IMR-90 (cell line): ENCODE measurements around the gene NCAPG2. TPM values are rescaled to one million over a fixed set of nuclear protein-coding genes. Genes with fewer than 3 reads are reported as not detected.
"Not testable (repeated sequence)": the region's sequence is repeated elsewhere in the genome, so short reads cannot be mapped to it uniquely, and the experiment has no call there.

Source experiments
- ATAC-seq: fragments of 200-7000 bp; cut with Tn5 transposase; 2 replicates; pipeline ENCODE4 v1.9.1; 2020; ENCODE audit warnings: low read depth, mild to moderate bottlenecking, moderate library complexity
- BruUV-seq: library from RNA; stranded (reverse); fragments of 400-500 nt; replicated peaks from 2 replicates; lab custom pipeline; 2021; lab: Mats Ljungman, UMichigan
- CTCF ChIA-PET: fragments of 300-600 bp; formaldehyde crosslinking; extraction: SDS; loops from one replicate; lab custom pipeline; 2021; ENCODE audit warnings: antibody characterized with exemption; lab: Yijun Ruan, JAX
- POLR2A ChIA-PET: fragments of 300-600 bp; sonication (Branson Sonifier 250); formaldehyde crosslinking; loops from one replicate; lab custom pipeline; 2022; ENCODE audit warnings: antibody characterized with exemption; ENCODE audit not compliant: unreplicated experiment; lab: Charles Lee
- DNase-seq: peaks from one replicate; pipeline ENCODE4 v3.0.0; 2013
- H2AFZ ChIP-seq: replicated peaks from 2 replicates; pipeline ENCODE3; 2013; ENCODE audit warnings: low read length, mild to moderate bottlenecking; ENCODE audit not compliant: poor library complexity
- H2AK5ac ChIP-seq: 2 replicates; pipeline ENCODE4 v1.6.1; 2013; ENCODE audit warnings: low read depth, low read length, inconsistent platforms
- H2AK9ac ChIP-seq: replicated peaks from 2 replicates; pipeline ENCODE3; 2013; ENCODE audit warnings: mild to moderate bottlenecking, low read depth, low read length, moderate library complexity; ENCODE audit not compliant: poor library complexity
- H2BK120ac ChIP-seq: 2 replicates; pipeline ENCODE4 v1.6.1; 2013; ENCODE audit warnings: low read depth, low read length, inconsistent platforms
- H2BK15ac ChIP-seq: 3 replicates; pipeline ENCODE4 v1.6.1; 2013; ENCODE audit warnings: low read depth, low read length, inconsistent platforms
- H2BK20ac ChIP-seq: 2 replicates; pipeline ENCODE4 v1.6.1; 2013; ENCODE audit warnings: low read depth, mild to moderate bottlenecking, inconsistent platforms, low read length, moderate library complexity
- H2BK5ac ChIP-seq: 2 replicates; pipeline ENCODE4 v1.6.1; 2013; ENCODE audit warnings: mild to moderate bottlenecking, low read depth, low read length, inconsistent platforms; ENCODE audit not compliant: poor library complexity, severe bottlenecking
- H3K14ac ChIP-seq: replicated peaks from 2 replicates; pipeline ENCODE4 v1.6.1; 2013; ENCODE audit warnings: low read depth, low read length, inconsistent platforms
- H3K18ac ChIP-seq: 2 replicates; pipeline ENCODE4 v1.6.1; 2013; ENCODE audit warnings: low read depth, low read length, control low read depth
- H3K23ac ChIP-seq: 2 replicates; pipeline ENCODE4 v1.6.1; 2013; ENCODE audit warnings: low read depth, low read length, inconsistent platforms
- H3K27ac ChIP-seq: 2 replicates; pipeline ENCODE4 v1.5.1; 2013; ENCODE audit warnings: mild to moderate bottlenecking, control low read depth, low read length; ENCODE audit not compliant: insufficient read depth
- H3K27me3 ChIP-seq: 2 replicates; pipeline ENCODE4 v1.6.1; 2013; ENCODE audit warnings: low read length; ENCODE audit not compliant: control insufficient read depth, insufficient read depth
- H3K36me3 ChIP-seq: 2 replicates; pipeline ENCODE4 v1.6.1; 2013; ENCODE audit warnings: low read length, mixed read lengths; ENCODE audit not compliant: control insufficient read depth, insufficient read depth
- H3K4ac ChIP-seq: 2 replicates; pipeline ENCODE4 v1.6.1; 2013; ENCODE audit warnings: low read depth, low read length, inconsistent platforms
- H3K4me1 ChIP-seq: 2 replicates; pipeline ENCODE4 v1.6.1; 2013; ENCODE audit warnings: low read length, mixed read lengths; ENCODE audit not compliant: control insufficient read depth, insufficient read depth
- H3K4me2 ChIP-seq: 2 replicates; pipeline ENCODE4 v1.6.1; 2013; ENCODE audit warnings: low read depth, mild to moderate bottlenecking, control low read depth, low read length, moderate library complexity
- H3K4me3 ChIP-seq: 2 replicates; pipeline ENCODE4 v1.5.1; 2013; ENCODE audit warnings: low read depth, mild to moderate bottlenecking, control low read depth, low read length, moderate library complexity; ENCODE audit not compliant: insufficient read depth
- H3K56ac ChIP-seq: 2 replicates; pipeline ENCODE4 v1.6.1; 2013; ENCODE audit warnings: low read length, inconsistent platforms; ENCODE audit not compliant: insufficient read depth; ENCODE audit errors: extremely low read depth
- H3K79me1 ChIP-seq, 2 experiments: 2 replicates each; pipeline ENCODE4 v1.6.1; 2013; ENCODE audit warnings: low read length in 2 of 2, inconsistent platforms in 1 of 2, low read depth in 1 of 2
- H3K9ac ChIP-seq: 2 replicates; pipeline ENCODE4 v1.6.1; 2013; ENCODE audit warnings: low read depth, low read length, control low read depth
- H3K9me1 ChIP-seq: 2 replicates; pipeline ENCODE4 v1.6.1; 2013; ENCODE audit warnings: low read length, inconsistent platforms; ENCODE audit not compliant: insufficient read depth
- H3K9me3 ChIP-seq: 2 replicates; pipeline ENCODE4 v1.6.1; 2013; ENCODE audit warnings: low read length; ENCODE audit not compliant: control insufficient read depth, insufficient read depth
- H4K20me1 ChIP-seq: 2 replicates; pipeline ENCODE4 v1.6.1; 2013; ENCODE audit warnings: low read length, inconsistent platforms; ENCODE audit not compliant: insufficient read depth
- H4K5ac ChIP-seq: 2 replicates; pipeline ENCODE4 v1.6.1; 2013; ENCODE audit warnings: mild to moderate bottlenecking, low read depth, low read length, control low read depth
- H4K8ac ChIP-seq, 2 experiments: 2 replicates each; pipeline ENCODE4 v1.6.1; 2013; ENCODE audit warnings: low read depth in 2 of 2, low read length in 2 of 2, control low read depth in 1 of 2, inconsistent platforms in 1 of 2
- H4K91ac ChIP-seq: 2 replicates; pipeline ENCODE4 v1.6.1; 2013; ENCODE audit warnings: low read depth, low read length, inconsistent platforms; ENCODE audit not compliant: insufficient read depth
- CEBPB ChIP-seq: IDR thresholded peaks from 2 replicates; pipeline ENCODE4 v1.6.1; 2012; ENCODE audit warnings: low read depth, low read length, improper control_type of control experiment
- FOS ChIP-seq: fragments of 150-350 bp; IDR thresholded peaks from 2 replicates; pipeline ENCODE4 v1.6.1; 2016; ENCODE audit warnings: low read depth, low read length
- NFE2L2 ChIP-seq: fragments of 150-350 bp; IDR thresholded peaks from 2 replicates; pipeline ENCODE4 v1.6.1; 2016; ENCODE audit warnings: low read depth, mild to moderate bottlenecking, low read length
- WGBS, 2 experiments: methylation state at CpG; one replicate each; pipeline versions ENCODE4 v1.1.5 to v1.1.7; 2013; ENCODE audit warnings: missing lambda C conversion rate in 2 of 2; ENCODE audit not compliant: insufficient read length in 1 of 2; ENCODE audit errors: extremely low coverage in 2 of 2; 5-methylcytosine and 5-hydroxymethylcytosine counted together
- dilution Hi-C: fragments of 300-500 bp; cut with HindIII; formaldehyde crosslinking; loops from one replicate; pipeline ENCODE4 v1.14.3; 2018; ENCODE audit warnings: low sequenced_read_pairs; ENCODE audit not compliant: unreplicated experiment
- in situ Hi-C: fragments of 300-500 bp; cut with MboI; formaldehyde crosslinking; loops from 3 replicates; pipeline ENCODE4 v1.14.3; 2019; ENCODE audit warnings: low sequenced_read_pairs, inconsistent platforms, mixed read lengths
- intact Hi-C: fragments of 100-400 bp; cut with micrococcal nuclease; formaldehyde crosslinking; loops from 2 replicates; pipeline ENCODE4 v1.10.0; 2022
- polyA plus RNA-seq, 3 experiments: library from polyadenylated mRNA; depleted of rRNA; stranded (reverse); fragments of >200 nt; gene quantifications; 2 replicates each; pipeline ENCODE4 v1.2.3, GENCODE V29; 2012; ENCODE audit warnings: low replicate concordance in 1 of 3
- total RNA-seq: library from RNA; depleted of rRNA; stranded (reverse); fragments of >200 nt; gene quantifications from 2 replicates; pipeline ENCODE4 v1.2.3, GENCODE V29; 2012

The NCAPG2 gene
- total and polyA plus RNA-seq, 2 of the 4 experiments (the other 2 are of a cell fraction): 25.6 to 25.8 TPM

DNA sequence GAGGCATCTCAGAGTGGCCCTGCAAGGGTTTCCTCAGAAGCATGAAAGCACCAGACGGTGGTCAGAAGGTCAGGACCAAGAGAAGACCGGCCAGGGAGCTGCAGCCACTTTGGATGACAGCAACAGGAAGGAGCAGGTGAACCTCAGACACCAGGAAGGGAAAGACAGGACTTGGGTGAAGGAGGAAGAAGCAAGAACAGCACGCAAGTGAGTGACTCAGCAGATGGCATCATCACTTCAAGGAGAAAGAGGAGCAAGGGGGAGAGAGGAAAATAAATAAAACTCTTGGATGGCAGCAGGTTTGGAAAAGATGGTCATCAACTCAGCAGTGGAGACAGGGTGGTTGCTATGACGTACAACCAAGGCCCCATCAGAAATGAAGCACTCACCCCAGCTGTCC is 31.6 kb downstream of the NCAPG2 start:
- Histone ChIP-seq H4K91ac (no peak overlapping the region), H2AK9ac (no peak overlapping the region), H3K4ac (no peak overlapping the region), H2AK5ac (no peak overlapping the region), H3K9me1 (peaks cover 5% of the 10 kb centered on the region; the same call in 1 of the 2 replicates), H2AFZ (no peak overlapping the region), H4K20me1 (no peaks in the 10 kb centered on the region), H3K14ac (no peak overlapping the region), H3K56ac (no peak overlapping the region), H3K4me2 (no peak overlapping the region), H2BK20ac (no peak overlapping the region), H2BK15ac (no peak overlapping the region), H3K79me1 (peaks cover 15 to 25% of the 10 kb centered on the region in 2 experiments; a peak in 3 of 4 replicates), H4K5ac (no peak overlapping the region), H4K8ac (no peak overlapping the region), H3K9ac (no peak overlapping the region), H3K18ac (no peak overlapping the region), H2BK120ac (no peak overlapping the region), H3K27ac (no peak overlapping the region), H3K23ac (no peak overlapping the region), H3K9me3 (no peaks in the 10 kb centered on the region), H3K4me3 (no peak overlapping the region), H3K4me1 (peaks cover 6% of the 10 kb centered on the region; the same call in 1 of the 2 replicates), H2BK5ac (no peak overlapping the region), H3K36me3 (peaks cover 6% of the 10 kb centered on the region), H3K27me3 (no peaks in the 10 kb centered on the region)
- intact Hi-C loops: no loop called here
- ChIA-PET CTCF (no interaction called here), POLR2A (no interaction called here)
- peak; percentile 62 for DNase-seq
- ATAC-seq: peak; percentile 49
- in situ Hi-C loops: no loop called here
- BruUV-seq: no TSS peak
- dilution Hi-C loops: no loop called here
- WGBS, 2 experiments: no CpG with 5 or more reads among the region's 4 CpGs
- TF ChIP-seq NFE2L2: peak; percentile 65; the same call in 1 of the 2 replicates
- no peak for TF ChIP-seq FOS
- peak; percentile 29 for TF ChIP-seq CEBPB

GRCh38 chr7:158668086-158668485 is 36.5 kb downstream of the NCAPG2 start:
- in situ Hi-C loops, CTCF ChIA-PET: not testable (repeated sequence)

More at GRCh38 chr7:158668086-158668485, 36.5 kb downstream of the NCAPG2 start:
- ATAC-seq, H2BK20ac ChIP-seq, H2AK5ac ChIP-seq, H4K20me1 ChIP-seq, H3K27me3 ChIP-seq, H4K8ac ChIP-seq, H3K23ac ChIP-seq, H3K9me3 ChIP-seq, DNase-seq, POLR2A ChIA-PET, H3K9ac ChIP-seq, H3K18ac ChIP-seq, H2BK5ac ChIP-seq, H4K5ac ChIP-seq, H3K56ac ChIP-seq, BruUV-seq, H3K27ac ChIP-seq, H3K4me3 ChIP-seq, H2BK120ac ChIP-seq, H2AK9ac ChIP-seq, H2AFZ ChIP-seq, H3K4me2 ChIP-seq, H3K4ac ChIP-seq, H4K91ac ChIP-seq, intact Hi-C loops, H3K9me1 ChIP-seq, H3K14ac ChIP-seq, H2BK15ac ChIP-seq, dilution Hi-C loops, H3K4me1 ChIP-seq: not testable (repeated sequence)
- Histone ChIP-seq H3K79me1 (peaks cover 3 to 15% of the 10 kb centered on the region in 2 experiments; a peak in 2 of 4 replicates), H3K36me3 (peaks cover 11% of the 10 kb centered on the region)
- WGBS, 2 experiments: no CpG with 5 or more reads among the region's 8 CpGs
